ENCODE measurements around the gene ZNF718. TPM values are rescaled to one million over a fixed set of nuclear protein-coding genes. Genes with fewer than 3 reads are reported as not detected.
"Not testable (repeated sequence)": the region's sequence is repeated elsewhere in the genome, so short reads cannot be mapped to it uniquely, and the experiment has no call there.

The ZNF718 gene
- total RNA-seq, 1 donor: 5.8 TPM

DNA sequence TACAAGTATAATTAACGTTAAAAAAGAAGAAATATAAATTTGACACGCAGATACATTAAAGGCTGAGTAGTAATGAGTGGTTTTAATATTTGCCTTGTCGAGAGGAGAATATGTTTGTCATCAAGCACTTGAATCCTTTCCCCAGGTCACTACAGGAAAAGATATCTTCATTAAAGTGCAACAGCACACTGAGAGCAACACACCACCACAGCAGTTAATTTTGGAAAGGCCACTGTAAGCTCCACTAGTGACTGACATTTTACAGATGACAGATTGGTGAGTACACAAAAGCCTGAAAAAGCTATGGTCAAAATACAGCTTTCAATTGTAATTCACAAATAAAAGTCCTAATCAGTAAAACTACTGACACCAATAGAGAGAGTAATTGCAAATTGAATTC lies 76.6 kb downstream of the ZNF718 start:
- H3K79me2 ChIP-seq (ENCODE audit: insufficient read depth, low read length): no peaks in the 10 kb centered on the region
- no peak overlapping the region for H3K4me2 ChIP-seq (ENCODE audit: insufficient read depth, low read length)
- no peaks in the 10 kb centered on the region for H3K4me1 ChIP-seq (ENCODE audit: insufficient read depth, low read length)
- TF ChIP-seq, protein P1, sequence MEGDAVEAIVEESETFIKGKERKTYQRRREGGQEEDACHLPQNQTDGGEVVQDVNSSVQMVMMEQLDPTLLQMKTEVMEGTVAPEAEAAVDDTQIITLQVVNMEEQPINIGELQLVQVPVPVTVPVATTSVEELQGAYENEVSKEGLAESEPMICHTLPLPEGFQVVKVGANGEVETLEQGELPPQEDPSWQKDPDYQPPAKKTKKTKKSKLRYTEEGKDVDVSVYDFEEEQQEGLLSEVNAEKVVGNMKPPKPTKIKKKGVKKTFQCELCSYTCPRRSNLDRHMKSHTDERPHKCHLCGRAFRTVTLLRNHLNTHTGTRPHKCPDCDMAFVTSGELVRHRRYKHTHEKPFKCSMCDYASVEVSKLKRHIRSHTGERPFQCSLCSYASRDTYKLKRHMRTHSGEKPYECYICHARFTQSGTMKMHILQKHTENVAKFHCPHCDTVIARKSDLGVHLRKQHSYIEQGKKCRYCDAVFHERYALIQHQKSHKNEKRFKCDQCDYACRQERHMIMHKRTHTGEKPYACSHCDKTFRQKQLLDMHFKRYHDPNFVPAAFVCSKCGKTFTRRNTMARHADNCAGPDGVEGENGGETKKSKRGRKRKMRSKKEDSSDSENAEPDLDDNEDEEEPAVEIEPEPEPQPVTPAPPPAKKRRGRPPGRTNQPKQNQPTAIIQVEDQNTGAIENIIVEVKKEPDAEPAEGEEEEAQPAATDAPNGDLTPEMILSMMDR (IDR thresholded peaks at IDR 0.05; ENCODE audit: extremely low read depth, low read depth, low read length): no peak
- peaks cover under 1% of the 10 kb centered on the region for H3K9me3 ChIP-seq (ENCODE audit: low read depth, low read length)
- no peak overlapping the region for H3K4me3 ChIP-seq (ENCODE audit: insufficient read depth, low read length)
- no peak overlapping the region for H2AFZ ChIP-seq (ENCODE audit: low read length)
- no peak overlapping the region for H3K27ac ChIP-seq (ENCODE audit: low read depth, low read length)
- no peaks in the 10 kb centered on the region for H4K20me1 ChIP-seq (ENCODE audit: insufficient read depth, low read length)
- DNase-seq (ENCODE audit: insufficient read length, low spot score, missing footprints): no peak
- H3K36me3 ChIP-seq (ENCODE audit: insufficient read depth, low read length): no peaks in the 10 kb centered on the region
- no peaks in the 10 kb centered on the region for H3K27me3 ChIP-seq (ENCODE audit: insufficient read depth, low read length)

DNA sequence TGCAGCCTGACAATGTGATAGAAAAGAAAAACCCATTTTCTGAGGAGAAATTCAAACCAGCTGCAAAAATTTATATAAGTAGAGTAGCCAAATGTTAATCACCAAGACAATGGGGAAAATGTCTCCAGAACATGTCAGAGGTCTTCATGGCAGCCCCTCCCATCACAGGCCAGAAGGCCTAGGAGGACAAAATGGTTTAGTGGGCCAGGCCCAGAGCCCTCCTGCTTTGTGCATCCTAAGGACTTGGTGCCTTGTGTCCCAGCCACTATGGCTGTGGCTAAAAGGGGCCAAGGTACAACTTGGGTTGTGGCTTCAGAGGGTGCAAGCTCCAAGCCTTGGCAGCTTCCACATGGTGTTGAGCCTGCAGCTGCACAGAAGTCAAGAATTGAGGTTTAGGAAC lies 78.5 kb downstream of the ZNF718 start:
- H3K27me3 ChIP-seq (ENCODE audit: insufficient read depth, low read length); H3K36me3 ChIP-seq (ENCODE audit: insufficient read depth, low read length); H3K27ac ChIP-seq (ENCODE audit: low read depth, low read length); H3K79me2 ChIP-seq (ENCODE audit: insufficient read depth, low read length); H2AFZ ChIP-seq (ENCODE audit: low read length); H4K20me1 ChIP-seq (ENCODE audit: insufficient read depth, low read length); H3K4me1 ChIP-seq (ENCODE audit: insufficient read depth, low read length); H3K4me3 ChIP-seq (ENCODE audit: insufficient read depth, low read length); DNase-seq (ENCODE audit: insufficient read length, low spot score, missing footprints); H3K4me2 ChIP-seq (ENCODE audit: insufficient read depth, low read length); H3K9me3 ChIP-seq (ENCODE audit: low read depth, low read length): not testable (repeated sequence)

DNA sequence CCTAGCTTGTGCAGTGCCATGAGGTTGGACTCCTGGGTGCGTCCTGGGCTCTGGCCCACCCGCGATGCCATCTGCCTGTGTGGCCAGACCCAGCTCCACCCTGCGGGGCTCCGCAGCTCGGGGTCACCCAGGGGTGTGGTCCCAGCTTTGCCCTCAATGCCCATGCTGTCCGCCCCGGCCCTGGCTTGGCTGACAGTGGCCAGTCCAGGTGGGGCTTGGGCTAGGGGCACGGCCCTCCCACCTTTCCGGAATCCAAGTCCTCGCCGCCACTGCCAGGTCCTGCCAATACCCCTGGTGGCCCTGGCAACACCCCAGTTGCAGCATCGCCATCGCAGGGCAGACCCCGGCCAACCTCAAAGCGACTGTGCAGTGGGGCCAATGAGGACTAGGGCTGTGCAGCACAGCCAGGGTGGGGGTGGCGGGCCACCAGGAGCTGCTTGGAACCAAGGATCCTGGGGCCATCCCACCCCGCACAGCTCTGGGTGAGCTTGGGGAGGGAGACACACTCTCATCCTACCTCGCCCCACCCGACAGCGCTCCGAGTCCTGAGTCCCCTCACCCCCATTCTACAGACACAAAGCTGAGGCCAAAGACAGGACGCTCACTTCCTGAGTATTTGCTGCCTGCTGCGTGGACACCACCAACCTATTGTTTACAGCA lies 80.9 kb downstream of the ZNF718 start:
- Histone ChIP-seq H3K27me3 (ENCODE audit: insufficient read depth, low read length) (no peaks in the 10 kb centered on the region), H3K27ac (ENCODE audit: low read depth, low read length) (no peak overlapping the region), H3K4me2 (ENCODE audit: insufficient read depth, low read length) (no peak overlapping the region), H3K9me3 (ENCODE audit: low read depth, low read length) (peaks cover 4% of the 10 kb centered on the region), H2AFZ (ENCODE audit: low read length) (no peak overlapping the region), H3K79me2 (ENCODE audit: insufficient read depth, low read length) (no peaks in the 10 kb centered on the region), H3K4me1 (ENCODE audit: insufficient read depth, low read length) (no peaks in the 10 kb centered on the region), H4K20me1 (ENCODE audit: insufficient read depth, low read length) (no peaks in the 10 kb centered on the region), H3K4me3 (ENCODE audit: insufficient read depth, low read length) (no peak overlapping the region), H3K36me3 (ENCODE audit: insufficient read depth, low read length) (no peaks in the 10 kb centered on the region)
- no peak for DNase-seq (ENCODE audit: insufficient read length, low spot score, missing footprints)
- TF ChIP-seq, protein P1 (IDR thresholded peaks at IDR 0.05; ENCODE audit: extremely low read depth, low read depth, low read length): no peak

DNA sequence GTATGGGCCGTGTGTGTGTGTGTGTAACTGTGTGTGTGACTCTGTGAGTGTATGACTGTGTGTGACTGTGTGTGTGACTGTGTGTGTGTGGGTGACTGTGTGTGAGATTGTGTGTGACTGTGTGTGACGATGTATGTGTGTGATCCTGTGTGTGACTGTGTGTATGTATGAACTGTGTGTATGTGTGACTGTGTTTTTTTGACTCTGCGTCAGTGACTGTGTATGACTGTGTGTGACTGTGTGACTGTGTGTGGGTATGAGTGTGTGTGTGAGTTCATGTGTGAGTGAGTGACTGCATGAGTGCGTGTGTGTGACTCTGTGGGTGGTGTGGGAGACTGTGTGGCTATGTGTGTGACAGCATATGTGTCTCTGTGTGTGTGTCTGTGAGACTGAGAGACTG lies 81.8 kb downstream of the ZNF718 start:
- Histone ChIP-seq H3K9me3 (ENCODE audit: low read depth, low read length) (peaks cover 4% of the 10 kb centered on the region), H3K4me1 (ENCODE audit: insufficient read depth, low read length) (no peaks in the 10 kb centered on the region), H3K79me2 (ENCODE audit: insufficient read depth, low read length) (no peaks in the 10 kb centered on the region), H3K4me2 (ENCODE audit: insufficient read depth, low read length) (no peak overlapping the region), H2AFZ (ENCODE audit: low read length) (no peak overlapping the region), H3K4me3 (ENCODE audit: insufficient read depth, low read length) (no peak overlapping the region), H3K36me3 (ENCODE audit: insufficient read depth, low read length) (no peaks in the 10 kb centered on the region), H3K27me3 (ENCODE audit: insufficient read depth, low read length) (no peaks in the 10 kb centered on the region), H4K20me1 (ENCODE audit: insufficient read depth, low read length) (no peaks in the 10 kb centered on the region), H3K27ac (ENCODE audit: low read depth, low read length) (no peak overlapping the region)
- DNase-seq (ENCODE audit: insufficient read length, low spot score, missing footprints): no peak
- TF ChIP-seq, protein P1 (IDR thresholded peaks at IDR 0.05; ENCODE audit: extremely low read depth, low read depth, low read length): no peak

DNA sequence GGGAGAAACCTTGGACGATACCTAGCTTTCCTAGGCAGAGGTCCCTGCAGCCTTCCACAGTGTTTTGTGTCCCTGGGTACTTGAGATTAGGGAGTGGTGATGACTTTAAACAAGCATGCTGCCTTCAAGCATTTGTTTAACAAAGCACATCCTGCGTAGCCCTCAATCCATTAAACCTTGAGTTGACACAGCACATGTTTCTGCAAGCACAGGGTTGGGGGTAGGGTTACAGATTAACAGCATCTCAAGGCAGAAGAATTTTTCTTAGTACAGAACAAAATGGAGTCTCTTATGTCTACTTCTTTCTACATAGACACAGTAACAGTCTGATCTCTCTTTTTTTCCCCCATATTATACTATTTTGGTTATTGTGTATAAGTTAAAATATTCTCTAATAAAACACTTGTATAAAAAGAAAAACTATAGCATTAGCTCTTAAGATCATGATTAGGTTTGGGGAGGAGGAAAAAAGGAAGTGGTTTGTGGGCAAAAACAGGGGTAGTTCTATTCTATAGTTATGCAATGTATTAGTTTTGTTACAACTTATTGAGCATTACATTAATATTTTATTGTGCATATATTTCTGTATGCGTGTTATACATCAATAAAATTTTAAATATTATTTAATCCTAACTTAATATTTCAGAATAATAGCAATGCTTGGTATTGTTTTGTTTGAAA lies 84.3 kb downstream of the ZNF718 start:
- not testable (repeated sequence) for H3K36me3 ChIP-seq (ENCODE audit: insufficient read depth, low read length); H3K9me3 ChIP-seq (ENCODE audit: low read depth, low read length); DNase-seq (ENCODE audit: insufficient read length, low spot score, missing footprints); H3K4me2 ChIP-seq (ENCODE audit: insufficient read depth, low read length); H2AFZ ChIP-seq (ENCODE audit: low read length); H4K20me1 ChIP-seq (ENCODE audit: insufficient read depth, low read length); H3K79me2 ChIP-seq (ENCODE audit: insufficient read depth, low read length); H3K27me3 ChIP-seq (ENCODE audit: insufficient read depth, low read length); H3K27ac ChIP-seq (ENCODE audit: low read depth, low read length); H3K4me3 ChIP-seq (ENCODE audit: insufficient read depth, low read length); H3K4me1 ChIP-seq (ENCODE audit: insufficient read depth, low read length)
